GM18868 (cell line): ENCODE results near the gene MACROH2A1.

Experiments
- ATAC-seq: cut with Tn5 transposase; IDR thresholded peaks from one replicate; pipeline ENCODE4 v1.9.1; 2021; ENCODE audit warnings: mild to moderate bottlenecking, moderate library complexity; ENCODE audit not compliant: unreplicated experiment

The MACROH2A1 gene

DNA sequence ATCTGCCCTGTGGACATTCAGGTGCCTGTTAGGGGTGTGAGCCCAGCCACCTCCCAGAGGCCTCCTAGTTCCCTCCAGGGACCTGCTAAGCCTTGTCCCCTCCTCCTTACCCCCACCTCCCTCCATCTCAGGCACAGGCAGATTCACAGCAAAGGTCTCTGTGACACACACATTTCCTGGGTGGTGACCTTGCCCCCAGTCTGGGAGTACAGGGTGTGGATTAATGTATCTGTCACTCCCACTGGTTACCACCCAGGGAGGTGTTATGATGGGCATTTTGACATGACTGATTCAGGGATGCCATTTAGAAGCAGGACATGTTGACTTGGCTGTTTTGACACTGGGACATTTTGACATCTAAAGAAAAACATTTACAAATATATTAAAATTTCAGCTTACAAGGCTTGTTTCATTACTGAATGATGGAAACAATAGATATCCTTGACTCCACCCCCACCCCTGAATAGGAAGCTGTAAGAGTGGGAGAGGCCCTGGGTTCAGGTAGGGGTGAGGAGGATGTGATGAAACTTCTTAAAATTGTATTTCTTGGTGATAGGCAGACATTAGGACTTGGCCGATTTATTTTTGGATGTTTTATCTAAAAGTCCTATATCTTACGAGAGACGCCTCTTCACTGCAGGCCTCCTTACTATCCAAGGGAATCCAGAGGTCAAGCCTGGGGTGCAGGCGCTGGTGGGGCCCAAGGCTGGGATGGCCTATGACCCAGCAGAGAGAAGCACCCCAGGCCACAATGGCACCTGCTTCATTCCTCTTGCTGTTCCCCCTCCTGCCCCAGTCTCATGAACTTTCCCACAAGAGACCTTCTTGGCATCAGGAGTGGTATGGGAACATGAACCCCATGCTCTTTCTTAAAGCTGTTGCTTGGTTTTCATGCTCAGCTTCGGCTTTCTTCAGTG is 101.9 kb downstream of the MACROH2A1 start:
- ATAC-seq, result no peak

DNA sequence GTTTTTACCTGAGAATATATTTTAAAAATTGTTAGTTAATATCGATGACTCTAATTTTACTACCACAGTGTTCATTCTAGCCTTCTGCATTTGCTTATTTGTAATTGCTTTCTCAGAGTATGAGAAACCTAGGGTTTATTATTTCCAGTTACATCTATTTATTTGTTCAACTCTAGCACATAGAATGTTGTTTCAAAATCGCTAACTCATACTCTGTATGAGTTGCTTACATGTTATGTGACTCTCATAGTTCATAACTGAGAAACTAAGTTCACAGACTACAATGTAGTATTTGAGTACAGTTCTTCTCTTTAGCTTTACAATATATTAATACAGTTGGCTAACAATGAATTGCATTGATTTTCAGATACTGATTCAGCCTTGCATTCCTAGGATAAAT is 103.2 kb downstream of the MACROH2A1 start:
- no peak for ATAC-seq

GRCh38 chr5:135294793-135295192 is 104.2 kb downstream of the MACROH2A1 start:
- no peak for ATAC-seq

DNA sequence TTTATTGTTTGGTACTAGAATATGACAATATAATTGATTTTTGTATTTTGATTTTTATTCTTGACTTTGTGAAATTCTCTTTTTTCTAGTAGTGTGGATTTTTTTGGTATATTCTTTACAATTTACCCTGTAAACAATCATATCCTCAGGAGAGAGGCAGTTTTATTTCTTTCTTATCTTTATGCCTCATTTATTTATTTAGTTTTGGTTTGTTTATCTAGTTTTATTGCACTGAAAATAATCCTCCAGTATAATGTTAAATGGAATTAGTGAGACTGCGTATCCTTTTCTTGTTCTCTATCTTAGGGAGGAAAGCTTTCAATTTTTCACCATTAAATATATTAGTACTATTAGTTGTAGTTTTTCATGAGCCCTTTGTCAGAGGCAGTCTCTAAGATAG is 109.4 kb downstream of the MACROH2A1 start:
- ATAC-seq, result no peak

GRCh38 chr5:135287551-135287950 is 111.5 kb downstream of the MACROH2A1 start:
- no peak for ATAC-seq
